ENCODE data around the gene FOXP3. TPM values are rescaled to one million over a fixed set of nuclear protein-coding genes. Genes with fewer than 3 reads are reported as not detected.
A peak's percentile ranks its signal among the peaks of the same experiment; 100 is the strongest.

FOXP3 gene
- total and polyA plus RNA-seq, 2 of the 4 experiments (the other 2 are of a cell fraction): 0.05 TPM; not detected in 1

DNA sequence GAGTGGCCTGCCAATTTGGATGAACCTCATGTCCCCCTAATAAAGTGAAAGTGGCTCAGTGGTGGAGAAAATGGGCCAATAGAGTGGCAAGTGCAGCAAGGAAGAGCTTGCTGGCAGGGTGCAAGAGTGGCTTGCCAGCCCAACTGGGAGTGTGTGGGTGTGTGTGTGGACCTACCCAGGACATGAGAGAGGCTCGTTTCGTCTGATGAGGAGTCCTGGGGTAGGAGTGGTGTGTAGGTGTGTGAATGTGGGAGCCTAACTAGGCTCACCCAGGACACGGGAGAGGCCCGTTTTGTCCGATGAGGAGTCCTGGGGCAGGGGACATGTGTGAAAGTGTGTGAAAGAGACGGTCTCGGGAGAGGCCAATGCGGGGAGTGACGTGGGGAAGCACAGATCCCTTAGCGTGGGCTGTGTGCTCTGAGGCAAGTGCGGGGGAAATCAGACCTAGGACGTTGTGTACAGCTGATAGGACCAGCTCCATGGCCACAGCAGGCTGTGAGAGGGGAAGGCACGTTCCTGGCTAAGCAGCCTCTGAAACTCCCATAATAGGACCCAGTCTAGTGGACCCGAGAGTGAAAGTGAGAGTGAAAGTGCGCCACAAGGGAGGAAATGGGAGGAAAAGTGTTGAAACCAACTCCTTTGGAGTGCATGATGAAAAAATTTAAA, 44.2 kb upstream of the FOXP3 start:
- Histone ChIP-seq H4K91ac (ENCODE audit: insufficient read depth, low read depth, low read length) (no peak overlapping the region), H2BK20ac (ENCODE audit: low read depth, low read length) (no peak overlapping the region), H3K9me3 (ENCODE audit: control insufficient read depth, insufficient read depth, low read length) (no peaks in the 10 kb centered on the region), H4K20me1 (ENCODE audit: insufficient read depth, low read length) (no peaks in the 10 kb centered on the region), H4K8ac (ENCODE audit: low read depth in 2 of 2, low read length in 2 of 2) (no peak overlapping the region), H3K9me1 (ENCODE audit: insufficient read depth, low read length) (no peaks in the 10 kb centered on the region), H3K4me3 (ENCODE audit: insufficient read depth, low read depth, low read length) (no peak overlapping the region), H3K27me3 (ENCODE audit: control insufficient read depth, insufficient read depth, low read length) (peaks cover 4% of the 10 kb centered on the region; the same call in 1 of the 2 replicates), H3K36me3 (ENCODE audit: control insufficient read depth, insufficient read depth, low read length) (no peaks in the 10 kb centered on the region), H3K79me1 (ENCODE audit: low read depth in 1 of 2, low read length in 2 of 2) (no peaks in the 10 kb centered on the region), H2AK5ac (ENCODE audit: low read depth, low read length) (no peak overlapping the region), H3K9ac (ENCODE audit: low read depth, low read length) (no peak overlapping the region), H3K4me2 (ENCODE audit: low read depth, low read length) (peak overlapping the region; percentile 89), H3K18ac (ENCODE audit: low read depth, low read length) (no peak overlapping the region), H4K5ac (ENCODE audit: low read depth, low read length) (no peak overlapping the region), H2BK120ac (ENCODE audit: low read depth, low read length) (no peak overlapping the region), H3K4ac (ENCODE audit: low read depth, low read length) (no peak overlapping the region), H3K27ac (ENCODE audit: insufficient read depth, low read length) (no peak overlapping the region), H2BK15ac (ENCODE audit: low read depth, low read length) (no peak overlapping the region), H3K4me1 (ENCODE audit: control insufficient read depth, insufficient read depth, low read length) (0 out of 2 replicates have a peak, but pooled peaks cover 3% of the 10 kb centered on the region), H3K14ac (replicated peaks; ENCODE audit: low read depth, low read length) (no peak overlapping the region), H2BK5ac (ENCODE audit: low read depth, low read length, poor library complexity, severe bottlenecking) (no peak overlapping the region), H2AFZ (replicated peaks; ENCODE audit: low read length, poor library complexity) (peak overlapping the region; percentile 79), H3K56ac (ENCODE audit: extremely low read depth, insufficient read depth, low read length) (no peak overlapping the region), H3K23ac (ENCODE audit: low read depth, low read length) (no peak overlapping the region), H2AK9ac (replicated peaks; ENCODE audit: low read depth, low read length, poor library complexity) (peak overlapping the region; percentile 28)
- ATAC-seq (ENCODE audit: low read depth): peak; percentile 29; the same call in 1 of the 2 replicates
- dilution Hi-C loops (cut with HindIII; ENCODE audit: low sequenced_read_pairs, unreplicated experiment): no loop called here
- WGBS, 2 experiments (ENCODE audit: extremely low coverage in 2 of 2, insufficient read length in 1 of 2): 90% methylated on average over 5 of the region's 15 CpGs; no CpG with 5 or more reads in 1 of the 2 experiments
- CTCF ChIA-PET: no interaction called here
- intact Hi-C loops (cut with micrococcal nuclease): no loop called here
- POLR2A ChIA-PET (ENCODE audit: unreplicated experiment): no interaction called here
- in situ Hi-C loops (cut with MboI; ENCODE audit: low sequenced_read_pairs): no loop called here
- no TSS peak for BruUV-seq (replicated peaks)
- no peak for DNase-seq
- TF ChIP-seq SMC3 (IDR thresholded peaks at IDR 0.05; ENCODE audit: low read depth, low read length): no peak
- no peak for TF ChIP-seq NFE2L2 (IDR thresholded peaks at IDR 0.05; ENCODE audit: low read depth, low read length)
- TF ChIP-seq CEBPB (IDR thresholded peaks at IDR 0.05; ENCODE audit: low read depth, low read length): no peak
- no peak for TF ChIP-seq RAD21 (IDR thresholded peaks at IDR 0.05; ENCODE audit: low read length)
- TF ChIP-seq, protein P1, sequence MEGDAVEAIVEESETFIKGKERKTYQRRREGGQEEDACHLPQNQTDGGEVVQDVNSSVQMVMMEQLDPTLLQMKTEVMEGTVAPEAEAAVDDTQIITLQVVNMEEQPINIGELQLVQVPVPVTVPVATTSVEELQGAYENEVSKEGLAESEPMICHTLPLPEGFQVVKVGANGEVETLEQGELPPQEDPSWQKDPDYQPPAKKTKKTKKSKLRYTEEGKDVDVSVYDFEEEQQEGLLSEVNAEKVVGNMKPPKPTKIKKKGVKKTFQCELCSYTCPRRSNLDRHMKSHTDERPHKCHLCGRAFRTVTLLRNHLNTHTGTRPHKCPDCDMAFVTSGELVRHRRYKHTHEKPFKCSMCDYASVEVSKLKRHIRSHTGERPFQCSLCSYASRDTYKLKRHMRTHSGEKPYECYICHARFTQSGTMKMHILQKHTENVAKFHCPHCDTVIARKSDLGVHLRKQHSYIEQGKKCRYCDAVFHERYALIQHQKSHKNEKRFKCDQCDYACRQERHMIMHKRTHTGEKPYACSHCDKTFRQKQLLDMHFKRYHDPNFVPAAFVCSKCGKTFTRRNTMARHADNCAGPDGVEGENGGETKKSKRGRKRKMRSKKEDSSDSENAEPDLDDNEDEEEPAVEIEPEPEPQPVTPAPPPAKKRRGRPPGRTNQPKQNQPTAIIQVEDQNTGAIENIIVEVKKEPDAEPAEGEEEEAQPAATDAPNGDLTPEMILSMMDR (conservative IDR thresholded peaks at IDR 0.05; ENCODE audit: low read depth, low read length): no peak
- TF ChIP-seq CHD1 (IDR thresholded peaks at IDR 0.05; ENCODE audit: low read depth, low read length): no peak
- no peak for TF ChIP-seq MAZ (IDR thresholded peaks at IDR 0.05; ENCODE audit: borderline replicate concordance, low read depth, low read length)
- TF ChIP-seq MAFK (IDR thresholded peaks at IDR 0.05; ENCODE audit: low read depth, low read length): no peak
- TF ChIP-seq, protein P2, sequence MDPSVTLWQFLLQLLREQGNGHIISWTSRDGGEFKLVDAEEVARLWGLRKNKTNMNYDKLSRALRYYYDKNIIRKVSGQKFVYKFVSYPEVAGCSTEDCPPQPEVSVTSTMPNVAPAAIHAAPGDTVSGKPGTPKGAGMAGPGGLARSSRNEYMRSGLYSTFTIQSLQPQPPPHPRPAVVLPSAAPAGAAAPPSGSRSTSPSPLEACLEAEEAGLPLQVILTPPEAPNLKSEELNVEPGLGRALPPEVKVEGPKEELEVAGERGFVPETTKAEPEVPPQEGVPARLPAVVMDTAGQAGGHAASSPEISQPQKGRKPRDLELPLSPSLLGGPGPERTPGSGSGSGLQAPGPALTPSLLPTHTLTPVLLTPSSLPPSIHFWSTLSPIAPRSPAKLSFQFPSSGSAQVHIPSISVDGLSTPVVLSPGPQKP (IDR thresholded peaks at IDR 0.05; ENCODE audit: borderline replicate concordance, low read depth, low read length): no peak
- TF ChIP-seq FOS (IDR thresholded peaks at IDR 0.05; ENCODE audit: low read depth, low read length): no peak
- no peak for TF ChIP-seq MXI1 (IDR thresholded peaks at IDR 0.05; ENCODE audit: borderline replicate concordance, low read depth, low read length)
- TF ChIP-seq RFX5 (IDR thresholded peaks at IDR 0.05; ENCODE audit: low read depth, low read length): no peak
- no peak for TF ChIP-seq BHLHE40 (IDR thresholded peaks at IDR 0.05; ENCODE audit: low read depth, low read length)
- no peak for TF ChIP-seq POLR2A (IDR thresholded peaks at IDR 0.05; ENCODE audit: low read depth, low read length)
